Vagina (tissue), 2 donors: ENCODE measurements around the gene CCDC40. TPM values are rescaled to one million over a fixed set of nuclear protein-coding genes. Genes with fewer than 3 reads are reported as not detected.

Source experiments
- DNase-seq, 2 donors: peaks; one replicate each; pipeline ENCODE4 v3.0.0-alpha.2; 2017; ENCODE audit errors: extremely low spot score in 2 of 2
- H3K27ac ChIP-seq: fragments of 200-600 bp; sonication (generic); one replicate; pipeline ENCODE4 v1.5.1; 2019
- H3K27me3 ChIP-seq: fragments of 200-600 bp; sonication (generic); one replicate; pipeline ENCODE4 v1.5.1; 2019
- H3K36me3 ChIP-seq, 2 donors: fragments of 200-600 bp; sonication (generic); one replicate each; pipeline ENCODE4 v1.5.1; 2017 to 2019
- H3K4me1 ChIP-seq: fragments of 200-600 bp; sonication (generic); one replicate; pipeline ENCODE4 v1.5.1; 2019
- H3K4me3 ChIP-seq, 2 donors: fragments of 200-600 bp; sonication (generic); 1 replicate in 1 of 2; 2 replicates in 1 of 2; pipeline ENCODE4 v1.5.1; 2016 to 2019
- H3K9me3 ChIP-seq: fragments of 200-600 bp; sonication (generic); one replicate; pipeline ENCODE4 v1.5.1; 2019
- POLR2A ChIP-seq, 2 donors: fragments of 450-650 bp; IDR thresholded peaks; one replicate each; pipeline ENCODE4 v1.6.1; 2017; ENCODE audit warnings: antibody characterized with exemption in 2 of 2, mild to moderate bottlenecking in 2 of 2, moderate library complexity in 2 of 2
- POLR2AphosphoS5 ChIP-seq, 2 donors: sonication (generic); formaldehyde crosslinking; IDR thresholded peaks; one replicate each; pipeline ENCODE4 v1.9.0; 2017; ENCODE audit warnings: antibody characterized with exemption in 2 of 2, mild to moderate bottlenecking in 2 of 2, low read depth in 1 of 2; ENCODE audit not compliant: insufficient read depth in 1 of 2
- intact Hi-C: fragments of 100-400 bp; cut with DNase I; formaldehyde crosslinking; loops from one replicate; pipeline ENCODE4 v1.15.1; 2023
- total RNA-seq: library from RNA; depleted of rRNA; stranded (reverse); fragments of >200 nt; gene quantifications from one replicate; pipeline ENCODE4 v1.2.3, GENCODE V29; 2016
- TF ChIP-seq, protein P1 (sequence below), 3 experiments: fragments of 450-650 bp in 2 of 3; fragments of 200-600 bp in 1 of 3; sonication (generic) in 1 of 3; IDR thresholded peaks; one replicate each; pipeline ENCODE4 v1.5.1; 2017 to 2019; ENCODE audit warnings: antibody characterized with exemption in 3 of 3, mild to moderate bottlenecking in 2 of 3, moderate library complexity in 2 of 3

CCDC40 gene
- total RNA-seq, 1 donor from 2014 or later, result 9.3 TPM

DNA sequence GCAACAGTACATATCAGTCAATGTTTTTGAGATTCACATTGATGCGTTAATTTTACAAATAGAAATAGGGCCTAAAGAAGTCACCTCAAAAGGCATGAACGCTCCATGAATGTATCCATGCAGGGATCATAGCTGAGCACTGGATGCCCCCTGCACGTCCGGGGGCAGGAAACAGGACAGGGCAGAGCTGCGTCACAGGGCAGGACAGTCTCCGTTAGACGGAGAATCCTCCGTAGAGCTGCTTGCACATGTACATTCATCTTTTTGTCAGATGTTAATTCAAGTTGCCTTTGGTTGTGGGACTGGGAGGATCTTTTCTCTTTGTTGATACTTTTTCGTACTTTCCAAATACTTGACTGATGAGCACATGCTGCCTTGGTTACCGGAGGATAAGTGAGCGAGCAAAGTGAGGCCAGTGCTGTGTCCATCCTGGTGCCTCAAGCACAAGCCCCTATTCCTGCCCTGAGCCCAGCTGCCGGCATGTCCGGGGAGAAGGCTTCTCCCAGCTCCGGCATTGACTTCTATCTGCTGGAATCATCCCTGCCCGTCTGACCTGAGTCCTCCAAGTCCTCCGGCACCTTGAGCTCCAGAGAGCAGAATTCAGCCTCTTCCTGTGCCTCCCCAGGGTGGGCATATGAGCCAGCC lies 80.0 kb downstream of the CCDC40 start:
- Histone ChIP-seq H3K4me3 (no peak overlapping the region), H3K27me3 (no peaks in the 10 kb centered on the region), H3K9me3 (no peaks in the 10 kb centered on the region), H3K27ac (no peak overlapping the region), H3K36me3 (peaks cover 0 to 7% of the 10 kb centered on the region in 2 donors), H3K4me1 (no peaks in the 10 kb centered on the region)
- DNase-seq, result no peak
- no peak for TF ChIP-seq POLR2AphosphoS5 (IDR thresholded peaks at IDR 0.05; ENCODE audit: insufficient read depth in 1 of 2, low read depth in 1 of 2)
- TF ChIP-seq, protein P1, sequence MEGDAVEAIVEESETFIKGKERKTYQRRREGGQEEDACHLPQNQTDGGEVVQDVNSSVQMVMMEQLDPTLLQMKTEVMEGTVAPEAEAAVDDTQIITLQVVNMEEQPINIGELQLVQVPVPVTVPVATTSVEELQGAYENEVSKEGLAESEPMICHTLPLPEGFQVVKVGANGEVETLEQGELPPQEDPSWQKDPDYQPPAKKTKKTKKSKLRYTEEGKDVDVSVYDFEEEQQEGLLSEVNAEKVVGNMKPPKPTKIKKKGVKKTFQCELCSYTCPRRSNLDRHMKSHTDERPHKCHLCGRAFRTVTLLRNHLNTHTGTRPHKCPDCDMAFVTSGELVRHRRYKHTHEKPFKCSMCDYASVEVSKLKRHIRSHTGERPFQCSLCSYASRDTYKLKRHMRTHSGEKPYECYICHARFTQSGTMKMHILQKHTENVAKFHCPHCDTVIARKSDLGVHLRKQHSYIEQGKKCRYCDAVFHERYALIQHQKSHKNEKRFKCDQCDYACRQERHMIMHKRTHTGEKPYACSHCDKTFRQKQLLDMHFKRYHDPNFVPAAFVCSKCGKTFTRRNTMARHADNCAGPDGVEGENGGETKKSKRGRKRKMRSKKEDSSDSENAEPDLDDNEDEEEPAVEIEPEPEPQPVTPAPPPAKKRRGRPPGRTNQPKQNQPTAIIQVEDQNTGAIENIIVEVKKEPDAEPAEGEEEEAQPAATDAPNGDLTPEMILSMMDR (IDR thresholded peaks at IDR 0.05), result no peak
- TF ChIP-seq POLR2A (IDR thresholded peaks at IDR 0.05), result no peak
- intact Hi-C loops, result no loop called here

DNA sequence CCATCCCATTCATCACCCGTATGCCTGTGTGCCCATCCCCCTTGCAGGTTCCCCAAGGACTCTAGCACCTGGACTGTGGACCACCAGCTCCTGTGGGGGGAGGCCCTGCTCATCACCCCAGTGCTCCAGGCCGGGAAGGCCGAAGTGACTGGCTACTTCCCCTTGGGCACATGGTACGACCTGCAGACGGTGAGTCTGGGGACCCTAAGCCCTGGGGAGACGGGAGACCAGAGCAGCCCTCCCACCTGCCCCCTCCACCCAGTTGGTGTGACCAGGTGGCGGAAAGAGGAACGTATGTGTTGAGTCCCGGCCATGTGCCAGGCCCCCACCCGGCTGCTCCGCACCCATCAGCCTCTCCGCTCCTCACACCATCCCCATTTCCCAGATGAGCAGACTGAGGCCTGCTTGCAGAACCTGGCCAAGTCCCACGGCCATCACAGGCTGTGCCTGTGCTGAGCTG lies 80.5 kb downstream of the CCDC40 start:
- intact Hi-C loops, result no loop called here
- no peak for DNase-seq
- Histone ChIP-seq H3K4me3 (no peak overlapping the region), H3K27ac (no peak overlapping the region), H3K9me3 (no peaks in the 10 kb centered on the region), H3K36me3 (peaks cover 0 to 7% of the 10 kb centered on the region in 2 donors), H3K4me1 (no peaks in the 10 kb centered on the region), H3K27me3 (no peaks in the 10 kb centered on the region)
- TF ChIP-seq, protein P1 (IDR thresholded peaks at IDR 0.05), result no peak
- TF ChIP-seq POLR2AphosphoS5 (IDR thresholded peaks at IDR 0.05; ENCODE audit: insufficient read depth in 1 of 2, low read depth in 1 of 2) (no peak), POLR2A (IDR thresholded peaks at IDR 0.05) (no peak)

DNA sequence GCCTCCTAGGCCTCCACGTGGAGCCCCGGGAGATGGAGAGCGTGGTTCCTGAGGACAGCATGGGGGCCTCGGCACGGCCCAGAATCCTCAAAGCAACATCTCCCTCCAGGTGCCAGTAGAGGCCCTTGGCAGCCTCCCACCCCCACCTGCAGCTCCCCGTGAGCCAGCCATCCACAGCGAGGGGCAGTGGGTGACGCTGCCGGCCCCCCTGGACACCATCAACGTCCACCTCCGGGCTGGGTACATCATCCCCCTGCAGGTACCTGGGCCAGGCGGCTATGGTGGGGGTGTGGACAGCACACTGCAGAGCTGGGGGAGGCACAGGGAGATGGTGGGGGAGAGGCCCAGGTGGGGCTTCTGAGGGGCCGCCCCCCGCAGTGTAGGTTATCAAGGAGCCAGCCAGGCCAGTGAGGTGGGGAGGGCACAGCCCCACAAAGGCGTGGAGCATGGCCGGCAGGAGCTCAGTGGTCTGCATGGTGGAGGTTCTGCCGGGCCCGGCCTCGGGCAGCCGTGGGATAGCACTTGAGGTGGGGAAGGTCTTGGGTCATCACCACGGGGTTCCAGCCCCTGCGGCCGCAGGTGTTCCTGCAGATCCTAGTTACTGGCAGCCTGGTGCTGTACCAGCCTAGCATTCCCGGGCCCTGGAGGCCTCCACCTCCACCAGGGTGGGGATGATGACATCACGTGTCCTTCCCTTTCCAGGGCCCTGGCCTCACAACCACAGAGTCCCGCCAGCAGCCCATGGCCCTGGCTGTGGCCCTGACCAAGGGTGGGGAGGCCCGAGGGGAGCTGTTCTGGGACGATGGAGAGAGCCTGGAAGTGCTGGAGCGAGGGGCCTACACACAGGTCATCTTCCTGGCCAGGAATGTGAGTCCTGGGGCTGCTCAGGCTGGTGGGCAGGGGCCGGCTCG lies 81.3 kb downstream of the CCDC40 start:
- peaks cover 0 to 7% of the 10 kb centered on the region in 2 donors for H3K36me3 ChIP-seq
- no peak overlapping the region for H3K4me3 ChIP-seq
- H3K4me1 ChIP-seq, result no peaks in the 10 kb centered on the region
- intact Hi-C loops, result no loop called here
- TF ChIP-seq POLR2A (IDR thresholded peaks at IDR 0.05), result no peak
- TF ChIP-seq, protein P1 (IDR thresholded peaks at IDR 0.05), result no peak
- H3K9me3 ChIP-seq, result no peaks in the 10 kb centered on the region
- no peak for DNase-seq
- H3K27ac ChIP-seq, result no peak overlapping the region
- no peaks in the 10 kb centered on the region for H3K27me3 ChIP-seq

DNA sequence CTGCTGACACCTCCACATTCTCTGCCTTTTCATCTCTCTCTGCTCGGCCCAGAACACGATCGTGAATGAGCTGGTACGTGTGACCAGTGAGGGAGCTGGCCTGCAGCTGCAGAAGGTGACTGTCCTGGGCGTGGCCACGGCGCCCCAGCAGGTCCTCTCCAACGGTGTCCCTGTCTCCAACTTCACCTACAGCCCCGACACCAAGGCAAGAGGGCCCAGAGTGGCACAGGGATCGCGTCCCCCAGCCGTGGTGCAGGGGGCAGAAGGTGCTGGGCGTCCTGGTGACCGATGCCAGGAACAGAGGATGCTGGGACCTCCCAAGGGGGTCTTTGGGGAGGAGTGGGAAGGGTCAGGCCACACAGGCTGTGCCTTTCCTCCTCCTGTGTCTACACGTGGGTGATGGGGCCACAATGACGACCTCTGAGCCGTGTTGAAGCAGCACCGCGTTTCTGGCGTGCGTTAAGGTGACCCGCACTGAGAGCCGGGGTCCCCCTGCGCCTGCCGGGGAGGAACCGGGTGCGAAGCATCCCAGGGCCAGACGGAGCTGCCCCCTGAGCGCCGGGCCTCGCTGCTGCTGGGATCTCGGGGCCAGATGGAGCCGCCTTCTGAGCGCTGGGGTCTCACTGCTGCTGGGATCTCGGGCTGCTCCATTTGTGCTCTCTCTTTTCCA lies 82.3 kb downstream of the CCDC40 start:
- DNase-seq, result no peak

More for the DNA sequence above, 82.3 kb downstream of the CCDC40 start:
- Histone ChIP-seq H3K27me3 (no peaks in the 10 kb centered on the region), H3K36me3 (peaks cover 0 to 7% of the 10 kb centered on the region in 2 donors), H3K27ac (no peak overlapping the region), H3K4me3 (no peak overlapping the region), H3K4me1 (no peaks in the 10 kb centered on the region), H3K9me3 (no peaks in the 10 kb centered on the region)
- intact Hi-C loops, result no loop called here
- TF ChIP-seq POLR2A (IDR thresholded peaks at IDR 0.05), result no peak
- TF ChIP-seq, protein P1 (IDR thresholded peaks at IDR 0.05), result no peak
- no peak for TF ChIP-seq POLR2AphosphoS5 (IDR thresholded peaks at IDR 0.05; ENCODE audit: insufficient read depth in 1 of 2, low read depth in 1 of 2)
